GM10248 (cell line): ENCODE results near the gene FOSB.

ENCODE experiments used
- CTCF ChIA-PET: fragments of 300-600 bp; sonication (Branson Sonifier 250); formaldehyde crosslinking; extraction: SDS; loops from one replicate; lab custom pipeline; 2021; ENCODE audit warnings: antibody characterized with exemption; lab: Yijun Ruan, JAX
- POLR2A ChIA-PET: fragments of 350-650 bp; sonication (Branson Sonifier 250); formaldehyde crosslinking; extraction: SDS; loops from one replicate; lab custom pipeline; 2020; ENCODE audit warnings: antibody characterized with exemption; lab: Yijun Ruan, JAX
- DNase-seq: peaks from one replicate; pipeline ENCODE4 v3.0.0; 2012; ENCODE audit errors: extremely low spot score
- CTCF ChIP-seq: IDR thresholded peaks from 2 replicates; pipeline ENCODE4 v1.5.1; 2012; ENCODE audit warnings: mild to moderate bottlenecking, low read depth; ENCODE audit errors: extremely low read depth, missing control alignments, control extremely low read depth

FOSB gene

DNA sequence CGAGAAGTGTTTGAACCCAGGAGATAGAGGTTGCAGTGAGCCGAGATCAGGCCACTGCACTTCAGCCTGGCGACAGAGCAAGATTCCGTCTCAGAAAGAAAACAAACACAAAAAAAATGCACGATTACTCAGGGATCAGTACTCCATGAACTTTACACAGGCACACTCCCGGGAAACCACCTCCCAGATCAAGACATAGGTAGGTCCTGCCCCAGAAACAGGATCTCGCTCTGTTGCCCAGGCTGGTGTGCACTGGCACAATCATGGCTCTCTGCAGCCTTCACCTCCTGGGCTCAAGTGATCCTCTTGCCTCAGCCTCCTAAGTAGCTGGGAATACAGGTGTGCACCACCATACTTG is 50.7 kb downstream of the FOSB start:
- TF ChIP-seq CTCF, result no peak
- CTCF ChIA-PET, result interaction anchor here (1.0 to 1.1 kb wide), 3 partner anchors 8 to 40 kb away, joined by 3 read pairs; no protein-coding TSS in a partner anchor
- DNase-seq, result no peak
- POLR2A ChIA-PET, result interaction anchor here (1.1 kb wide), 1 partner anchor 32 kb away, joined by 3 read pairs; no protein-coding TSS in a partner anchor

DNA sequence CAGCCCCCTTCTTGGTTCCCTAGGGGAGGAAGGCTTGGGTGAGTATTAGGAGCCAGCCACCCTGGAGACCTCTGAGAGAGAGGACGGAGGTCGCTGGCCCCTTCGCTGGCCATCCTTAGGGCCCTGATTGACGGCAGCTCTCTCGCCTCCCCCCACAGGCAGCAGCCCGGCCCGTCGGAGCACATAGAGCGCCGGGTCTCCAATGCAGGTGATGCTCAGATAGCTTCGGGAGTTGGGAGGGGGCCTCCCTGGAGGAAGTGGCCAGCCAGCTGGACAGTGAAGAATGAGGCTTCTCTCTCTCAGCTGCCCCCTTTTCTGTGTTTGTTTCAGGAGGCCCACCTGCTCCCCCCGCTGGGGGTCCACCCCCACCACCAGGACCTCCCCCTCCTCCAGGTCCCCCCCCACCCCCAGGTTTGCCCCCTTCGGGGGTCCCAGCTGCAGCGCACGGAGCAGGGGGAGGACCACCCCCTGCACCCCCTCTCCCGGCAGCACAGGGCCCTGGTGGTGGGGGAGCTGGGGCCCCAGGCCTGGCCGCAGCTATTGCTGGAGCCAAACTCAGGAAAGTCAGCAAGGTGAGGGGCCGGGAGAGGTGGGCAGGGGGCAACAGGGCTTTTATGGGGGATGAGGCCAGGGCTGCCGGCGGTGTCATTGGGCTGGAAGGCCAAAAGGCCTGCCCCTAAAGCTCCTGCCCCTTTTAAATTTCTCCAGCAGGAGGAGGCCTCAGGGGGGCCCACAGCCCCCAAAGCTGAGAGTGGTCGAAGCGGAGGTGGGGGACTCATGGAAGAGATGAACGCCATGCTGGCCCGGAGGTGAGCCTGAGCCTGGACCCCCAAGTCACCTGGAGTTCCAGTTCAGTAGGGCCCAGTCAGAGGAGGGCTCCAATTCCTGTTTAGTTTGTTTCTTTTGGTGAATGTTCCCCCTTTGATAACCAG is 54.5 kb downstream of the FOSB start:
- no peak for DNase-seq
- CTCF ChIA-PET, result interaction anchor here (0.7 to 3.7 kb wide), 6 partner anchors 12 to 120 kb away, joined by 3 to 17 read pairs (median 4); no protein-coding TSS in a partner anchor
- no peak for TF ChIP-seq CTCF
- POLR2A ChIA-PET, result interaction anchor here (0.6 kb wide), 1 partner anchor 14 kb away, joined by 4 read pairs; no protein-coding TSS in a partner anchor

- peak; percentile 84 for TF ChIP-seq CTCF
- peak; percentile 88 for DNase-seq
- CTCF ChIA-PET, result interaction anchor here (0.8 to 1.4 kb wide), 7 partner anchors 8 to 122 kb away, joined by 3 to 7 read pairs (median 3); no protein-coding TSS in a partner anchor
- POLR2A ChIA-PET, result interaction anchor here (0.7 kb wide), 1 partner anchor 35 kb away, joined by 11 read pairs; no protein-coding TSS in a partner anchor
These were observed 56.0 kb downstream of the FOSB start for GRCh38 chr19:45523642-45524256.

DNA sequence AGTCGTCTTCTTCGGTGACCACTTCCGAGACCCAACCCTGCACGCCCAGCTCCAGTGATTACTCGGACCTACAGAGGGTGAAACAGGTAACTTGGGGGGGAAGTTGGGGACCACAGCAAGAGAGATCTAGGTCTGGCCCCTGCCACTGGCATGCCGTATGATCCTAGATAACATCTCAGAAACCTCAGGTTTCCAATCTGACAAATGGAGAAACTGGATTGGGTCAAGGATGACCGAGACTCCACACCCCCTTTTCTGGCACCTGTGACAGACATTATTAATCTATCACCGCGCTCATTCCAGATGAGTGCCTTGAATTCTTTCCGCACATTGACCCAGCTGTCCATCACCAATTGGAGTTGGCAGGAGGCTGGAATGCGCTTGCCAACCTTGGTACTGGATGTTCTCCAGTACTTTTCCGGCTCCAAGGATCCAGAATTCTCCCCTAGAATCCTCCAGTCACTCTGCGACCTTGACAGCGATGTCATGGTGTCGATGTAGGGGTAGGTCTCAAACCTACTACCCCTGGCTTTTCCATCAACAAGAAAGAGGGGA is 56.9 kb downstream of the FOSB start:
- DNase-seq, result no peak
- ChIA-PET POLR2A (no interaction called here), CTCF (interaction anchor here (0.8 to 1.4 kb wide), 7 partner anchors 9 to 121 kb away, joined by 3 to 7 read pairs (median 3); no protein-coding TSS in a partner anchor)
- no peak for TF ChIP-seq CTCF
